HG02884 (cell line): Measurements from ENCODE around the gene KLF6.
"Not testable (repeated sequence)": the region's sequence is repeated elsewhere in the genome, so short reads cannot be mapped to it uniquely, and the experiment has no call there.

Source experiments
- ATAC-seq: cut with Tn5 transposase; IDR thresholded peaks from one replicate; pipeline ENCODE4 v1.9.1; 2021; ENCODE audit warnings: mild to moderate bottlenecking, moderate library complexity; ENCODE audit not compliant: unreplicated experiment

Gene KLF6

GRCh38 chr10:3735175-3735574 lies 49.8 kb downstream of the KLF6 start:
- ATAC-seq, result no peak

- ATAC-seq, result no peak
Observed at GRCh38 chr10:3734111-3734510, 50.9 kb downstream of the KLF6 start.

- not testable (repeated sequence) for ATAC-seq
Observed at GRCh38 chr10:3732183-3732582, 52.8 kb downstream of the KLF6 start.

- no peak for ATAC-seq
Observed at GRCh38 chr10:3729397-3729976, 55.5 kb downstream of the KLF6 start.

GRCh38 chr10:3728563-3728962 lies 56.4 kb downstream of the KLF6 start:
- ATAC-seq, result no peak

GRCh38 chr10:3727268-3727667 lies 57.7 kb downstream of the KLF6 start:
- ATAC-seq, result no peak
